GM19324 (cell line): ENCODE results near the gene AGR3.
A peak's percentile ranks its signal among the peaks of the same experiment; 100 is the strongest.

Source experiments
- ATAC-seq: cut with Tn5 transposase; IDR thresholded peaks from one replicate; pipeline ENCODE4 v1.9.1; 2021; ENCODE audit warnings: mild to moderate bottlenecking, moderate library complexity; ENCODE audit not compliant: unreplicated experiment, low FRiP score

AGR3 gene

DNA sequence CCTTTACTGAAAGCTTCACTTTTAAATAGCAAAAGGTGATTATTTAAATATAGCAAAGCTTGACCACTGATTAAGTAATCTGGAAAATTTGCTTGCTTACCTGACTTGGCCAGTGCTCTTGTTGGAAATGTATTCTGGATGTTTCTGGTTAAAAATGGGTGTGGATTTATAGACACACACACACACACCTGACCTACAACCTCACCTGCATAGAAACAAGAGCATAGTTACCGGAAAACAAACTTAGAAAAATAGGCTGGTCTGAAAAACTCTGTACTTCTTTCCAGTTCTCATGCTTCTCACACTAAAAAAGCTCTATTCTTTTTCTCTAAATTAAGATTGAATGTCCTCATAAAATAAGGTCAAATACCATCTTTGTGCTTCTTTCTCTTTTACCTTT, at the start of gene AGR3:
Gene AGR3, minus strand, starts transcription at position 140 of the 400 bp plus-strand sequence. CDS start 3,365 bp downstream, outside the sequence.
- no peak for ATAC-seq

DNA sequence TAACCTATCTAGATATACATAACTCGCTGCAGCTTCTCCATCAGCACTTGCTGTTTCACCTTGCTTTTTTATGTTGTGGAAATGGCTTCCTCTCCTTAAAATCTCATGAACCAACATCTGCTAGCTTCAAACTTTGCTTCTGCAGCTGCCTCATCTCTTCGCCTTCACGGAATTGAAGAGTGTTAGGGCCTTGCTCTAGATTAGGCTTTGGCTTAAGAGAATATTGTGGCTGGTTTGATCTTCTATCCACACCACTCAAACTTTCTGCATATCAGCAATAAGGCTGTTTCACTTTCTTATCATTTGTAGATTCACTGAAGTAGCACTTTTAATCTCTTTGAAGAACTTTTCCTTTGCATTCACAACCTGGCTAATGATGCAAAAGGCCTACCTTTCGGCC, 49.2 kb upstream of the AGR3 start:
- no peak for ATAC-seq

DNA sequence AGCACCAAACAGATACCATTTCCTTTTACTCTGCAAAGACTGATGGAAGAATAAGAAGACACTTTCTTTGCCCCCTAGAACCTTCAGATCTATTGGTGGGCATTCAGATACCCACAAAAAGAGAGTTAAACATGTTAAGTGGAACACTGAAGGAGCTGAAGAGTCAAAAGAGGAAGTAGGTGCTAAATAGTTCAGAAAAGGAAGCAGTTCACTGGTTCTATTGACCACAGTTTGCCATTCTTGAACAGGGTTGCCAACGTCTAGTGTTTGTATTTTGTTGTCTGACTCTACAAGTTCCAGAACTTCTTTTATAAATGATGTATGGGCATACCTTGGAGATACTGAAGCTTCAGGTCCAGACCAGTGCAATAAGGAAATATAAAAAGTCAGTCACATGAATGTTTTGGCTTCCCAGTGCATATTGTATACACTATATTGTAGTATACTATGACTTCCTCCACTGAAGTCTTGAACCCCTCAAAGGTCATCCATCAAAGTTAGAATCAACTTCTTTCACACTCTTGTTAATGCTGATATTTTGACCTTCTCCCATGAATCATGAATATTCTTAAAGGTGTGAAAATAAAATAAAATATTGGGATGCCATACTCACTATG, 47.5 kb upstream of the AGR3 start:
- peak; percentile 91 for ATAC-seq

DNA sequence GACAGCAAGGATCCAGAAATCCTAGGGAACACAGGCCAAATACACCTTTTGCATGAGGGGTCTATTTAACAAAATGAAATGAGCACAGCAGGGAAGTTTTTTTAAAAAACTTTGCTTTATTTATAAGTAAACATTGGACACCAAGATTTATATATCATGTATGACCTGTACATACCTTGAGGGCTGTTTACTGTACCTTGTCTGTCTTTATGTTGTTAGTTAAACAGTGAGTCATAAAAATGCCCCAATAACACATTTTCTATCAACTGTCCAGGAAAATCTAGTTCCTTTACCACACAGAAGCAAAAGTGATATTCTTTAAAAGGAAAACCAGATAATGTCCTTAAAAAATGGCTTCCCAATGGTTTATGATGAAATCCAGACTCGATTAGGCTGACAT, 45.1 kb upstream of the AGR3 start:
- ATAC-seq = no peak

DNA sequence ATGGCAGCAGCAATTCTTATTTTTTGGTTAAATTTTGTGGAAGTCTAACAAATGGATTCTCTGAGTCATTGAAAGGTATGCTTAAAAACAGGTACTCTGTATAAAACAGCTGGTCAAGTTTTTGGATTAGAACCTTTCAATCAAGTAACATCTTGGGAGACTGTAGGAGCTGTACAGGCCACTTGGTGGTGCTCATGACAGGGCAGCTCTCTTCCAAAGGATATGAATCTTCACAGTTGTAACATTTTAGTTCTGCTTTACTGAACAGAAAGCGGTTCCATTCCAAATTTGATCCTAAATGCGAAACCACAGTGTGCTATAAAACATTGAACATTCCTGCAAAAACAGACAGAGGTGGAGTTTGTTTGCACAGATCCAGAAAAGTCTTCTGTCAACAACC, 44.5 kb upstream of the AGR3 start:
- ATAC-seq = peak; percentile 40

DNA sequence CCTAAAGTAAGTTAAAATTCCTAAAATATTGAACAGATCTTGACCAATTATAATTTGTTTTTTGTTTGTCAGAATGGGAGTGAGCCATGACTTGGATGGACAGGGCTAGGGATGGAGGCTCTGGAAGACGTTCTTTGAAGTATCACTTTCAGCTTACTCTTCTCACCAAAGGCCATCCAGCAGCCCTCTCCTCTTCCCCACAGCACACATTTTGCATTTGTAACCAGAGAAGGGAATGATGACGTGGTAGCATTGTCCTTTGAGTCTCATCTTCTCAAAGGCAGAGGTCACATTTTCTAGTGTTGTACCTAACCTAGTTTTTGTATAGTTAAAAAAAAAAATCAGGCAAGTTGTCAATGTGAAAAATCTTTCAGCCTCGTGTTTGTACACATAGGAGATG, 43.8 kb upstream of the AGR3 start:
- no peak for ATAC-seq

DNA sequence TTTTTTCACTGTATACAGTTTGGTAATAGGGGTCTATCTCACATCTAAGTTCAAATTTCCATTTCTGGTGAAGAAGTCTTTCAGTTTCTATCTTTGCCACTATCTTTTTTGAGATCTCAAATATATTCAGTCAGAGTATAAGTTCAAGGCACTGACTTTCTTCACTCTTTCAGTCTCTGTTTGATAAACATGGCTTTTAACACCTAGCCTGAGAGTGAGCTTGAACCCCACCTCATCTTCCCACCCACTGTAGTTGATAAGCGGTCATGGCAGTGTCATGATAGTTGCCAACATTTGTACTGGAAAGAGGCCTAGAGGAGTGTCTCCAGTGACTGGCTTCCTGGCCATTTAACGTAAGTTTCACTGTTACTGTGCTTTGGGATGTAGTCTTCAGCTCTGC, 41.2 kb upstream of the AGR3 start:
- no peak for ATAC-seq

DNA sequence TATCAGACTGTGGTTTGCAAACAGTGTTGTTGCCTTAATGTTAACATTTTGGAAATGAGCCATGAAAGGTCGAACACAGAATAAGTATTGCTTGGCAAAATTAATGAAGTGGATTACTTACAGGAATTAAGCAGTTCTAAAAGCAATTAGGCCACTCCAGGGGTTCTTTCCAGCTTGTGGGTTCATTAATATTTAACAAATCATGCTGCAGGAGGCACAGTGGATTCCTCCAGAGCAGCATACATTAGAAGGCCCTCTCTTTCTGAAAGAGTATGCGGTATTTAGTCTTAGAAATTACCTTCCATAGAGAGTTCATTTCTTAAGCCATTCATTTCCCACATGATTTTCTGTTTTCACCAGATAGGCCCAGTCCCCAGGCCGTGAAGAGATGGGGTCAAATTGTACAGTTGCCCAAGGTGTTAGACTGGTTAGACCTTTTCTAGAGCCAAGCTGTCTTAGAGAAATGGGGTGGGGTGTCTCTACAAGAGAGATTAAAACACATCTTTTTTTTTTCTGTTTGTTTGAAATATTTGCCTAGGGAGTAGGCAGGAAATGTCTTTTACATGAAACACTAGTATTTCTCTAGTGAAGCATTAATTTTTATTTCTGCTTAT, 40.0 kb upstream of the AGR3 start:
- ATAC-seq = no peak

DNA sequence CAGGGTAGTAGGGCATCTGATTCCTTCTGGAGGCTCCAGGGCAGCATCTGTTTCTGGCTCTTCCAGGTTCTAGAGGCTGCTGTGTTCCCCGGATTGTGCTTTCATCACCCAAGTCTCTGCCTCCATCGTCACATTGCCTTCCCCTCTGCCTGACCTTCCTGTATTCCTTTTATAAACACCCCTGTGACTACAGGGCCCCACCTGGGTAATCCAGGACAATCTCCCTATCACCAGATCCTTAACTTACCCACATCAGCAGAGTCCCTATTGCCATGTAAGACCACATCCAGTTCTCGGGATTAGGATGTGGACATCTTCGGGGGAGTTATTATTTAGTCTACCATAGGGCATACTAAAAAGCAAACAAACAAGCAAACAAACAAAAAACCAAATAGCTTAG, 39.4 kb upstream of the AGR3 start:
- ATAC-seq = no peak

DNA sequence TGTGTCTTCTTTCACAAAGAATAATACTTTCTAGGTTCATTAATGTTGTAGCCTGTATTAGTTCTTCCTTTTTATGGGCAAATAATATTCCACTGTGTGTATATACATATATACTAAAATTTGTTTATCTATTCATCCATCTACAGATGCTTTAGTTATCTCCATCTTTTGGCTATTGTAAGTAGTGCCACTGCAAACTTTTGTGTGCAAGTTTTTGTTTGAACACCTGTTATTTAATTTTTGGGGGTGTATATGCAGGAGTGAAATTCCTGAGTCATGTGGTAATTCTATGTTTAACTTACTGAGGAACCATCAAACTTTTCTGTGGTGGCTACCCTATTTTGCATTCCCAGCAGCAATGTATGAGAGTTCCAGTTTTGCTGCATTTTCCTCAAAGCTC, 37.7 kb upstream of the AGR3 start:
- ATAC-seq = no peak

DNA sequence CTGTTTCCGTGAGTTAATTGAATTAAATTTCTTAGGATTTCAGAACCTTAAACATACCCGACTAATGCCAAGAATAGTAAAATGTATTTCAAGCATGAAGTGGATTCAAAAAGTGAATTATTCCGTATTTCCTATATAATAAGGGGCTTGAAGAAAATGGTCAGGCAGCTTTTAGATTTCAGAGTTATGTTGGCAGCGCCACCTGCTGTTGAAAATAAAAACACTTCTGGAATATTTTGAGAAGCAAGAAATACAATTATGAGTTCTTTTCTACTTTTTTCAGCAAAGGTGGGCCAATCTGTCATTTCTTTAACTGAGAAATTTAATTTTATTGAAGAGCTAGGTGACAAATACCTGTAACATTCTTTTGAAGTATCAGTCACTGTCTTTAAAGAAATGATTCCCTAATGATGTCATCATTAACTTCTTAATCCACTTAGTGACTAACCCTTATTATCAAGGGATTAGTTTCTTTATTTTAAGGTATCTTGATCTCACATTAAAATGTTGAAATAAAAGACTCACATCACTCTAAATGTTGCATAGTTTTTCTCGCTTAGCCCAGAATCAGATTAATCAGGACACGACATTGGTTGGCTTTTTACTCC, 36.6 kb upstream of the AGR3 start:
- no peak for ATAC-seq

DNA sequence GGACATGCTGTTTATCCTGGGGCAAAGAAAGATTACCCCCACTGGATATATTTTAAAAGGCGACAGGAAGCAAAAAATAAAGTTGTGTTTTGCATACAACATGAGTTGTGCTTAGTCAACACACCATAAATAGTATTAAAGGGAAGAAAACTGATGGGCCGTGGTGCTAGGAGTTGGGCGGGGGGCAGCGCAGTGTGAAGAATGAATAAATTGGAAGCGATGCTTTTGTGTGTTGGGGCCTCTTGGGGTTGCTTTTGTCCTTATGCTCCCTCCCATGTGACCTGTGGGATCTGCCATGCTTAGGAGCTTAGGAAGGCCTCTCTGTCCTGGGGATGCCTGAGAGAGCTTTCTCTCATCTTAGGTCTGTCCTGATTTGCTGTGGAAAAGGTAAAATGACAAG, 35.0 kb upstream of the AGR3 start:
- ATAC-seq = no peak

DNA sequence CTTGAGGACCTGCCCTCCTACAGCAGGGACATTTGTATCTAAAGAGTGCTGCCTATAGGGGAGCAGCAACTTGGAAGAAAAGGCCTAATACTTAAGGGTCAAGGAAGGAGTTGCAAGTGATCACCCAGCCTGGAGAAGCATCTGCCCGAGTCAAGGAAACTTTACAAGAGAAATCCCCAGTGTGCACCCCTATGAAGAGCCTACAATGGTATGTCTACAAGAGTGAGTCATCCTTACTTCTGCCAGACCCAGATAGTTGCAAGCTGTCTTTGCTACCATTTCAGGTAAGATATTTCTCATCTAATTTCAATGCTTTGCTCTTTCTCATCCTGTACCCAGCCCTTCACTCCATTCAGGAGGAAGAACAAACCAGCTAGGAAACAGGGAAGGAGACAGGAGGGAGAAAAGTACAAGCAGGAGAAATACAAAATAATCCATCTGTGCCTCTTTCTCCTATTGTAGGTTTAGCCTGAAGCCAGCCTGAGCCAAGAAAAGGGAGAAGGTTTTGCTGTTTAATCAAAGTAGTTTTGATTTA, 34.4 kb upstream of the AGR3 start:
- no peak for ATAC-seq

DNA sequence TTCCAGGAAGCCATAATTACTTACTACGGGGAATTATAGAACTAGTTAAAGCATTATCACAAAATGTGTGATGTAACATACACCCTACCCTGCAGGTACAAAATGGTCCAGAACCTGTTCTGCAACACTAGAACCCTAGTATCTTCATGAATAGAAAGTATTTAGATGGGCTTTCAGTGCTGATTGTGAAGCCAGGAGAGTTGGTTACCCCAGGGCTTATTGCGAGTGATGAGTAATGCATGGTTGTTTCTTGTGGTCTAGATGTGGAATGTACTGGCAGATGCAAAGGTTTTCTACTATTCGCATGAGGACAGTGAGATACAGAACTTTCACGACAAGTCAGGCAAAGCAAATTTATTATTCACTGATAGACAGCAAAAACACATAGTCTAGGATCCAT, 33.6 kb upstream of the AGR3 start:
- ATAC-seq = no peak

DNA sequence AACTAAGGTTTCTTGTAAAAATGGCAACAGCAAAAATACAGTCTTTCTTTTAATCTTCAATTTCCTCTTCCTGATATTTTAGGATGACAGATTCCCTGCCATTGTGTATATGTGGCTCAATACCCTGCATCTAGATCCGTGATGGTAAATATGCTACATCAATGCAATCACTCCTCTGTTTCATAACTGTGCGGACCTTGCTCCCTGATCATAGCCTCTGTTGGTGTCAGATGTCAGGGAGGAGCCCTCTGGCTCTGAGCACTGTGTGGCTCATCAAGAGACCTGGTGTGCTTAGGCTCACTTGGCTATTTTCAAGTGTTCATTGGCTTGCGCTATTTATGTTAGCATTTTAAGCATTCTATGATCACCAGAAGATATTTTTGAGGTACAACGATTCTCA, 33.0 kb upstream of the AGR3 start:
- no peak for ATAC-seq

DNA sequence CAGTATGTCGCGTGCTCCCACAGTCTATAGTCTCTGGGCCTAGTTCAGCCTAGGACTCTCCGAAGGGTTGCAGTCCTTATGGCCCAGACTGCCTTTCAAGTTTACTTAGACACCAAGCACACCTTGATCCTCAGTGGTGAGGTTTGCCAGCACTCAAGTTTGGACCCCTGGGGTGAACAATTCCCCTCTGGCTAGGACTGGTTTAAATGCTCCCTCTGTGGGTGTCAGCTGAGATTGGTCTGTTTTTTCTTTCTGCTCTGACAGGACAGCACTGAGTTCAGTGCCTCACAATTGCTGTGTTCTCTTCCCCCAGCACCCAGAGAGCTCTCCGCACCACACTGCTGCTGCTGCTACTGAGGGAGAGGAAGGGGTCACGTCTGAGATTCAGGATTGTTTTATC, 31.9 kb upstream of the AGR3 start:
- no peak for ATAC-seq

DNA sequence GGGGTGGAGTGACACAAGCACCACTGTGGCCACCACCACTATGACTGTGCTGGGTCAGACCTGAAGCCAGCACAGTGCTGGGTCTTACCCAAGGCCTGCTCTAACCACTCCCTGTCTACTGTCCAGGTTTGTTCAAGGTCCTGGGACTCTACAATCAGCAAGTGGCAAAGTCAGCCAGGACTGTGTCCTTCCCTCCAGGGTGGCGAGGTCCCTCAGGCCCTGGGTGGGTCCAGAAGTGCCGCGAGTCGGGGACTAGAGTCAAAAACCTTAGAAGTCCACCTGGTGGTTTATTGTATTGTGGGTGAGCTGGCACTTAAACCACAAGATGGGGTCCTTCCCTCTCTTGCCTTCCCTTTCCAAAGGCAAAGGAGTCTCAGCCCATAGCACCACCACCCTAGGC, 30.8 kb upstream of the AGR3 start:
- no peak for ATAC-seq

DNA sequence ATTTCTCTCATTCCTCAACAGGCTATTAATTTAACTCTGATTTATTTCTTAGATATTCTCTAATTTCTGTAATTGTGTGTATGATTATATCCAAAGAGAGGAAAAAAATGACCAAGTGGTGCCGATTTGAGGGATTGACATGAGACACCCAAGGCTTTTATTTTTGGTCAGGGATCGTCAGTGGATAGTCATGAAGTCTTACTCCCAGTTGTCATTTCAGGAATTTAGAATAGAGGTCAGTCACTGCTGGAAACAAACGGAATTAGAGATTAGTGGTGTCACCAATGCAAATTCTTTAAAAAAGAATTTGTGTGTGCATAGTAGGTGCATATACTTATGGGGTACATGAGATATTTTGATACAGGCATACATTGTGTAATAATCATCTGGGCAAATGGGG, 26.8 kb upstream of the AGR3 start:
- no peak for ATAC-seq

DNA sequence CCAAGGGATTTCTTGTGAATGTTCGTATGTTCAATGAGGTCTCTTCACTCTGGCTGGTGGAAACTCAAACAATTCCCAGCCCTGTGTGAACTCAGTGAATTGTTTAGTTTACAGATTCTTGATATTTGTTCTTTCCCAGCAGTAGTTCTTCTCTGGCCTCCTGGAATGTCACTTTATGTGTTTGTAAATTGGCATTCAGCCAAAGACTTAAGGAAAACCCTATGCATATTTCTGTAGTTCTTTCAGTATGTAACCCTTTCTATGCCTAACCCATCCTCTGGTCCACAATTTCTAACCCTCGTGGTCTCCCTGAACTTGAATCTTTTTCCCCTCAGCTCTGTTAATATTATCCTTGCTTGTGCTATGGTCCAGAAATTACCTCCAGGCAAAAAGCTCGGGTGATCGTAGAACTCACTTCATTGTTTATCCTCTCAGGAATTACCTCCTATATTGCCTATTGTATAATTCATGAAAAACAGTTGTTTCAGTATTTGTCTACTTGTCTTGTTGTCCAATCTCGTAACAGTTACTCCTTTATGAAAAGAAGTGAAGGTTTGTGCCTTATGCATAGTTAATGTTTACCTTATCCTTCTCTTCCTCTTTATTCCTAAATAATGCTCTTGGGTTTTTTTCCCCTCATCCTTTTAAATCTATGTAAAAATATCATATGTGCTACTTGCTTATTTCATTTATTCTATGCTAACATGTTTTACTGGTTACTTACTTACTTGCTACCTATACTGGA, 23.7 kb upstream of the AGR3 start:
- no peak for ATAC-seq

DNA sequence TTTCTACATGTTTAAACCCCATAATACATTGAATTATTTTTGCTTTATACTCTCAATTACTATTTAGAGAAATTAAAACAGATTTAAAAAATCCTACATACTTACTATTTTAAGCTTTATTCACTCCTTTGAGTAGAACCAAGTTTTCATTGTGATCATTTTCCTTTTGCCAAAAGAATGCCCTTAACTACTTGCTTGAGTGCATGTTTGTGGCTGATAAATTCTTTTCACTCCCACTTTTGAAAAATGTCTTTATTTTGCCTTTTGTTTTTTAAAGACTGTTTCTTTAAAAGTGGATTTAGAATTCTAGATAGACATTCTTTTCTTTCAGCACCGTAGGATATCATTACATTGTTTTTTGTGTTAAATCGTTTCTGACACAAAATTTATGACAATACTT, 22.3 kb upstream of the AGR3 start:
- no peak for ATAC-seq

DNA sequence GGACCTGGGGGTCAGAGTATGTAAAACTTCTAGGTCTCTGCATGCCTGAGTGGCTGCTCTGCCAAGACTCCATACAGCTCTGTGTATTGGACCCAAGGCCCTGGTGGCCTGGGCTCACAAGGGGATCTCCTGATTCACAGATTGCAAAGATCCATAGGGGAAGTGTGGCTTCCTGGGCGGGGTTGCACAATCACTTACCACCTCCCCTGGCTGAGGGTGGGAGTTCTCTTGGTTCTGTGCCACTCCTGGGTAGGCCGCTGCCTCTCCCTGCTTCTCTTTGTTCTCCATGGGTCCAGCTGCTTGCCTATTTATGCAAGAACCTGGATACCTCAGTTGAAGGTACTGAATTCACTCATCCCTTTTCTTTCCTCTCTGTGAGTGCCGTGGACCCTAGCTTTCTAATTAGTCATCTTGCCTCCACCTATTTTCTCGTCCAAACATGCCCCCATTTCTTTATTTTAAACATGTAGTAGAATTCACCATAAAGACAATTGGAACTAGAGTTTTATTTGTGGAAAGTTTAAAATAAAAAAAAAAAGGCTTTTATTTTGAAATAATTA, 18.5 kb upstream of the AGR3 start:
- no peak for ATAC-seq
